ENCODE measurements around the gene ADAMTS4.

- no peak for TF ChIP-seq ZNF589 (CRISPR knock-in tag; IDR thresholded peaks at IDR 0.05; ENCODE audit: low read depth)
- no peak for TF ChIP-seq TAF1 (IDR thresholded peaks at IDR 0.05; ENCODE audit: control insufficient read depth, extremely low read depth, insufficient read depth, low read length, severe bottlenecking)
- no peak for TF ChIP-seq RNF2 (IDR thresholded peaks at IDR 0.05)
- TF ChIP-seq USF1 (CRISPR knock-in tag; IDR thresholded peaks at IDR 0.05) = no peak
- no peak for TF ChIP-seq CTCF (IDR thresholded peaks at IDR 0.05 in 2 of 3, conservative IDR thresholded peaks at IDR 0.05 in 1 of 3; ENCODE audit: insufficient read depth in 2 of 3, low read depth in 1 of 3, low read length in 3 of 3)
- no peak for TF ChIP-seq ZNF740 (CRISPR knock-in tag; IDR thresholded peaks at IDR 0.05)
- no peak for TF ChIP-seq ZNF740 (tag; IDR thresholded peaks at IDR 0.05)
- no peak for TF ChIP-seq ATF2 (CRISPR knock-in tag; IDR thresholded peaks at IDR 0.05)
- TF ChIP-seq FOS (IDR thresholded peaks at IDR 0.05; ENCODE audit: extremely low read depth, insufficient read length) = no peak
- TF ChIP-seq U2AF1 (optimal IDR thresholded peaks at IDR 0.05; ENCODE audit: low read depth, low read length) = no peak
- TF ChIP-seq BHLHE40 (IDR thresholded peaks at IDR 0.05; ENCODE audit: low read length) = no peak
- no peak for TF ChIP-seq ZBTB1 (CRISPR knock-in tag; IDR thresholded peaks at IDR 0.05; ENCODE audit: borderline replicate concordance, low read depth)
These were observed 42.8 kb upstream of the ADAMTS4 start for GRCh38 chr1:161241682-161242081.
